Stimulated activated naive CD8-positive, alpha-beta T cell treated with anti-CD3 and anti-CD28 coated beads, Interleukin-15, amount 100 ng/mL, for 72 hours (primary cell): ENCODE data around the gene CD300E.

Experiments
- ATAC-seq: fragments of 150-1000 bp; cut with Tn5 transposase; 2 replicates; pipeline ENCODE4 v1.10.0; 2021; ENCODE audit warnings: mild to moderate bottlenecking, moderate library complexity
- DNase-seq, 2 donors: peaks; one replicate each; pipeline ENCODE4 v3.0.0; 2021 to 2022
- H3K27ac Mint-ChIP-seq, 2 donors: one replicate each; pipeline ENCODE4 v1.8.0; 2022; ENCODE audit warnings: mild to moderate bottlenecking in 2 of 2, mixed read lengths in 2 of 2, moderate library complexity in 2 of 2
- H3K27me3 Mint-ChIP-seq: one replicate; pipeline ENCODE4 v1.8.0; 2022; ENCODE audit warnings: mixed read lengths
- H3K4me1 Mint-ChIP-seq: one replicate; pipeline ENCODE4 v1.8.0; 2022; ENCODE audit warnings: mild to moderate bottlenecking, mixed read lengths
- H3K4me3 Mint-ChIP-seq, 2 donors: one replicate each; pipeline ENCODE4 v1.8.0; 2022; ENCODE audit warnings: mild to moderate bottlenecking in 2 of 2, mixed read lengths in 2 of 2, moderate library complexity in 1 of 2
- H3K9me3 Mint-ChIP-seq, 2 donors: one replicate each; pipeline ENCODE4 v1.8.0; 2022; ENCODE audit warnings: mixed read lengths in 2 of 2

The CD300E gene

GRCh38 chr17:74616696-74617095, 6.8 kb downstream of the CD300E start:
- Mint-ChIP-seq H3K4me3 (no peak overlapping the region), H3K9me3 (no peaks in the 10 kb centered on the region), H3K27ac (no peak overlapping the region), H3K4me1 (peaks cover 16% of the 10 kb centered on the region), H3K27me3 (peaks cover 51% of the 10 kb centered on the region)
- DNase-seq (no peak), ATAC-seq (no peak)

GRCh38 chr17:74612046-74612445, 11.5 kb downstream of the CD300E start:
- peaks cover 34% of the 10 kb centered on the region for H3K27me3 Mint-ChIP-seq
- H3K4me3 Mint-ChIP-seq = no peak overlapping the region
- ATAC-seq = no peak
- no peak for DNase-seq
- no peak overlapping the region for H3K27ac Mint-ChIP-seq
- peaks cover 16% of the 10 kb centered on the region for H3K4me1 Mint-ChIP-seq
- H3K9me3 Mint-ChIP-seq = no peaks in the 10 kb centered on the region

DNA sequence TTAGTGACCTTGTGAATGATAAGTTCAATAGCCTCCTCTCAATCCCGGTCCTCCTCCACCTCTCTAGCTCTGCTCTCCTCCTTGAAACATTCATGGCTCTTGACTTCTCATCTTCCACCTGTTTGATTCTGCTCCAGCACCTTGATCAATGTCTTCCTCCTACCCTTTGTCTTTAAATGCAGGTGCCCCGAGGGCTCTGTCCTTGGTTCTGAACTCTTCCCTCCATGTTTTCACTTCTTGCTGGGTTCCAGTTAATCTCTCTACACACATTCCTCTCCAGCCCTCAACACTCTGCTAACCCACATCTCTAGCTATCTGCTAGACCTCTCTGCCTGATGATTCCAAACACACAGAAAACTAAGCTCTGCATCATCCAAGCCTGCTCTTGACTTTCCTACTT, 13.4 kb downstream of the CD300E start:
- Mint-ChIP-seq H3K27ac (no peak overlapping the region), H3K4me1 (peaks cover 16% of the 10 kb centered on the region), H3K4me3 (no peak overlapping the region), H3K27me3 (peaks cover 21% of the 10 kb centered on the region), H3K9me3 (no peaks in the 10 kb centered on the region)
- ATAC-seq (no peak), DNase-seq (no peak)

DNA sequence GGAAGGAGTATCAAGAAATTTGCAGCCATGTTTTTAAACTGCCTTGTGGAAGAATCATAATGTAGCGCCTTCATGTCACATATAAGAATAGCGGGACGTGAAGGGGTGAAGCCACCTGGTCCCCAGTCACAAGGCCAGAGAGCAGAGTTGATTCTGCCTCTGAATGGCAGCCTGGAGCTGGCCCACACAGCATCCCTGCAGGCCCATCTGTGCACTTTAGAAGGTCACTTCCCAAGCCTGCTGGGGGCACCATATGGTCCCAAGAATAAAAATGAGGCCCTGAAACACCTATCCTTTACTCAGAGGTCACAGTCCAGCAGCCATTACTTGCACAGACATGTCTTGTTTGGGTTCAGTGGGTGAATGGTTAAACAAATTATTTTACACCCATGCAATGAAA, 15.0 kb downstream of the CD300E start:
- H3K9me3 Mint-ChIP-seq = no peaks in the 10 kb centered on the region

DNA sequence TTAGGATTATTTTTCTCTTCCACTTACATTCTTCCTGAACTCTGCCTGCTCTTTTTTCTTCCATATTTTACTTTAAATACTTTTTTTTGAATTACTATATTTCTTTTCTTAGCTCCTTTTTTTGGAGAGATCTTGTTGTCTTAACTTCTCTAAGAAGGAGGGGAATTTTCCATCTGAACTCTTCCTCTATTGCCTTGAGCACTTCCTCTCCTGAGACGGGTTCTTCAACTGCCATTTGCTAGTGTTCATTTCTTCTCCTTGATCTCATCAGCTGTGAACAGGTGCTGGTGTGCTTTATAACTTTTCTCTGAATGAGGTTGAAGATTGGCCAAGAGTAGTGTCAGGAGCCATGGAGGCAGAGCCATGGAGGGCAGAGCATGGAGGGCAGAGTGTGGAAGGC, 16.3 kb downstream of the CD300E start:
- H3K27ac Mint-ChIP-seq = no peak overlapping the region
- no peak for ATAC-seq
- peaks cover 15% of the 10 kb centered on the region for H3K27me3 Mint-ChIP-seq

More for the DNA sequence above, 15.0 kb downstream of the CD300E start:
- H3K4me3 Mint-ChIP-seq = no peak overlapping the region
- DNase-seq (no peak), ATAC-seq (no peak)
- H3K27me3 Mint-ChIP-seq = peaks cover 15% of the 10 kb centered on the region
- H3K4me1 Mint-ChIP-seq = peaks cover 16% of the 10 kb centered on the region
- no peak overlapping the region for H3K27ac Mint-ChIP-seq

GRCh38 chr17:74606050-74606449, 17.5 kb downstream of the CD300E start:
- Mint-ChIP-seq H3K4me1 (peaks cover 14% of the 10 kb centered on the region), H3K9me3 (no peaks in the 10 kb centered on the region), H3K4me3 (no peak overlapping the region), H3K27me3 (peaks cover 15% of the 10 kb centered on the region), H3K27ac (no peak overlapping the region)
- DNase-seq (no peak), ATAC-seq (no peak)

More for the DNA sequence above, 16.3 kb downstream of the CD300E start:
- no peaks in the 10 kb centered on the region for H3K9me3 Mint-ChIP-seq
- no peak for DNase-seq
- H3K4me3 Mint-ChIP-seq = no peak overlapping the region
- H3K4me1 Mint-ChIP-seq = peaks cover 14% of the 10 kb centered on the region

DNA sequence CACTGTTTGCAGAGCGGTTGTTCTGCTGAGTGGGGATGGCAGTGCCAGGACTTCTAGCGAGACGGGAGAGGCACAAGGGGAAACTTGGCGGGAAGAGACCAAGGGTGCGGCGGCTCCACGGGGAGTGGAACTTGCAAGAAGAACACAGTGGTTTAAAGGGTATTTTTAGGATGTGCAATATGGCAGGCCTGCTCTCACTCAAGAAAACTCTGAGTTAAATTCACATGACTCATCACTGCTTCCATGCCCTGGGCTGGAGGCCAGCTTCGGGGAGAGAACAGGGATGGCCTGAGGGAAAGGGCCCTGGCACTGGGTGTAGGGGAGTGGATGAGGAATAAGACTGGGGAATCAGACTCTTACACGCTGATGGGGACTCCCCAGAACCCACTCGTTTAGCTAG, 18.2 kb downstream of the CD300E start:
- no peak overlapping the region for H3K4me3 Mint-ChIP-seq
- no peak overlapping the region for H3K27ac Mint-ChIP-seq
- DNase-seq (no peak), ATAC-seq (no peak)
- peaks cover 18% of the 10 kb centered on the region for H3K4me1 Mint-ChIP-seq
- no peaks in the 10 kb centered on the region for H3K9me3 Mint-ChIP-seq
- H3K27me3 Mint-ChIP-seq = peaks cover 22% of the 10 kb centered on the region

- no peak overlapping the region for H3K4me3 Mint-ChIP-seq
- H3K9me3 Mint-ChIP-seq = no peaks in the 10 kb centered on the region
- H3K4me1 Mint-ChIP-seq = peaks cover 21% of the 10 kb centered on the region
- no peak for ATAC-seq
- peaks cover 25% of the 10 kb centered on the region for H3K27me3 Mint-ChIP-seq
- no peak overlapping the region for H3K27ac Mint-ChIP-seq
- no peak for DNase-seq
Measured at GRCh38 chr17:74604761-74605160, 18.8 kb downstream of the CD300E start.

DNA sequence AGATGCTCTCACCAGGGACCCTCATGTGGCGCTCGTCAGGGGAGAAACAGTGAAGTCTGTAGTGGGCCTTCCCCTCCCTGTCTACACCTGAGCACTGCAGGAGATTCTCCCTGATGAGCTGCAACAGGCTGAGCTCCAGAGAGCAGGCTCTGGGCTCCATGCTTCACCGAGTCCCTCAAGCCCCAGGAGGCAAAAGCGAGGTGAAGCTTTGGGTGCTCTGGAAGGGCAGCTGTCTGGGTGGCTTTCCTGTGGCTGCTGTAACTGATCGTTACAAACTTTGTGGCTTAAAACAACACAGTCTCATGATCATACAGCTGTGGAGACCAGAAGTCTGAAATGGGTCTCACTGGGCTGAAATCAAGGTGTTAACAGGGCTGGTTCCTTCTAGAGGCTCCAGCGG, 19.3 kb downstream of the CD300E start:
- Mint-ChIP-seq H3K27ac (no peak overlapping the region), H3K4me1 (peaks cover 27% of the 10 kb centered on the region), H3K27me3 (peaks cover 30% of the 10 kb centered on the region), H3K4me3 (no peak overlapping the region), H3K9me3 (no peaks in the 10 kb centered on the region)
- ATAC-seq (no peak), DNase-seq (no peak)

GRCh38 chr17:74603746-74604145, 19.8 kb downstream of the CD300E start:
- DNase-seq (no peak), ATAC-seq (no peak)
- no peak overlapping the region for H3K4me3 Mint-ChIP-seq
- H3K27me3 Mint-ChIP-seq = peaks cover 35% of the 10 kb centered on the region
- no peak overlapping the region for H3K27ac Mint-ChIP-seq
- peaks cover 31% of the 10 kb centered on the region for H3K4me1 Mint-ChIP-seq
- no peaks in the 10 kb centered on the region for H3K9me3 Mint-ChIP-seq

DNA sequence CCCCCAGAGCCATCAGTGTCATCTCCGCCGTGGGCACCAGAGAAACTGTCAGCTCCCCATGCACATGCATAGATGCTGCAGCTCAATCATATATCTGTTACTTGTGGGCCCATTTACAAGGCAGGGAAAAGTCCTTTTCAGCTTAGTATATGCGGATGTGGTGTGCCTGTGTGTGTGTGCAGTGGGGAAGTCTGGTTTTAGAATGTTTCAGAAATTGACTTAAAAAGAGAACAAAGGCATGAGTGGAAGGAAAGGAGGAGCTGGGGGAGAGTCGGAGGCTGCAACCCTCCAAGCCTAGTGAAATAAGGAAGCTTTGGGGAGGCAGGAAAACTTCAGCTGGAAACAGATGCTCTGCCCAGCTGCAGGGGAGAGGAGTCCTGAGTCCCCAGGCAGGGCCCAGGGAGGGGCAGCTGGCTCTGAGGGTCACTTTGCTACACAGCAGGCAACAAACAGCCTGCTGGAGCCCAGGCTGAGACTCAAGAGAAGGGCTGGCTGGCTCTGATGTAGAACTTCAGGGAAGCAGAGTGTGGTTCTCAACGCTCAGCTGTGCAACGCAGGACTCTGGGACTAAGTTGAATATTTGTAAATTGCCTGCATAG, 20.4 kb downstream of the CD300E start:
- H3K4me3 Mint-ChIP-seq = no peak overlapping the region
- peaks cover 37% of the 10 kb centered on the region for H3K4me1 Mint-ChIP-seq
- H3K9me3 Mint-ChIP-seq = no peaks in the 10 kb centered on the region
- no peak overlapping the region for H3K27ac Mint-ChIP-seq
- H3K27me3 Mint-ChIP-seq = peaks cover 39% of the 10 kb centered on the region
- no peak for DNase-seq
- peak; percentile 74 for ATAC-seq

DNA sequence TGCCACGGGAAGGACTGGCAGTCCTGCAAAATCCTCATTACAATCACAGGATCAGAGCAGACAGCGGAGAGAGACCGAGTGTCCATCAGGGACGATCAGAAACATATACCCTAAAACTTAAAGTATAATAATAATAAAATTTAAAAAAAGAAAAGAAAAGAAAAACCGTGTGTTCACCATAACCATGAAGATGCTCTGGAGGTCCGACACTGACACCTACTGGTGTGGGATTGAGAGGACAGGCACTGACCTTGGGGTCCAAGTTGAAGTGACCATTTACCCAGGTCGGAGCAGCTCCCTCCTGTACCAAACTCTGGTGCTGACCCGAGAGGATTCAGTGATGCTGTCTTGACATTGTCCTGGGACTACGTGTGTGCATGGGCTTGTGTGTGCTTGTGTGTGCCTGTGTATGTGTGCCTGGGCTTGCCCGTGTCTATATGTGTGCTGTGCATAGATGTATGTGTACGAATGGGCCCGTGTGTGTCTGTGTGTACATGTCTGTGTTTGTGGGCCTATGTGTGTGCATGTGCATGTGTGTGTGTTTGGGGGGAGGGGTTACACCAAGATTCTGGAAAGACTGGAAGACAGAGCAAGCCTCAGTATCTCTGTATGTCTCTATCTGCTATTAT, 21.5 kb downstream of the CD300E start:
- Mint-ChIP-seq H3K4me3 (no peak overlapping the region), H3K27me3 (peaks cover 28% of the 10 kb centered on the region), H3K4me1 (peaks cover 37% of the 10 kb centered on the region), H3K9me3 (no peaks in the 10 kb centered on the region), H3K27ac (no peak overlapping the region)
- ATAC-seq = peak; percentile 45
- peak; percentile 25 to 31 for DNase-seq

- Mint-ChIP-seq H3K4me3 (no peak overlapping the region), H3K27ac (peak overlapping the region in 1 of 2 donors; percentile 12), H3K4me1 (peaks cover 37% of the 10 kb centered on the region), H3K27me3 (peaks cover 24% of the 10 kb centered on the region), H3K9me3 (no peaks in the 10 kb centered on the region)
- ATAC-seq (no peak), DNase-seq (no peak)
Measured at GRCh38 chr17:74599448-74599939, 24.0 kb downstream of the CD300E start.

DNA sequence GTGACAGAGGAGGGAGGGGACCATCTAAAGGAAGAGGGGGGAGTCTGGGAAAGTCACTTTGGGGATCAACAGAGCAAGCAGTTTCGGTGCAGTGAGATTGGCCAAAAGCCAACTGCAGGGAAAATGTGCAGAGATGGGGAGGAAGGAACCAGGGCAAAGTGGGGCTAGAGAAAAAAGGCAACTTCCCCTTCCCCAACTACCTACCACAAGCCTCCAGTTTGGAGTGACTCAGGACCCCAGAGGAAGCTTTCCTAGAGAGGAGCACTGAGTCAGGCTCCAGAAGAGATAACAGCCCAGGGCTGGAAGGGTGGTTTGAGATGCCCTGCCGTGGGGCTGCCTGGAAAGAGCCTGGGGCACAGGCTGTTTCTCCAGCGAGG, 24.5 kb downstream of the CD300E start:
- peaks cover 37% of the 10 kb centered on the region for H3K4me1 Mint-ChIP-seq
- no peak for ATAC-seq

DNA sequence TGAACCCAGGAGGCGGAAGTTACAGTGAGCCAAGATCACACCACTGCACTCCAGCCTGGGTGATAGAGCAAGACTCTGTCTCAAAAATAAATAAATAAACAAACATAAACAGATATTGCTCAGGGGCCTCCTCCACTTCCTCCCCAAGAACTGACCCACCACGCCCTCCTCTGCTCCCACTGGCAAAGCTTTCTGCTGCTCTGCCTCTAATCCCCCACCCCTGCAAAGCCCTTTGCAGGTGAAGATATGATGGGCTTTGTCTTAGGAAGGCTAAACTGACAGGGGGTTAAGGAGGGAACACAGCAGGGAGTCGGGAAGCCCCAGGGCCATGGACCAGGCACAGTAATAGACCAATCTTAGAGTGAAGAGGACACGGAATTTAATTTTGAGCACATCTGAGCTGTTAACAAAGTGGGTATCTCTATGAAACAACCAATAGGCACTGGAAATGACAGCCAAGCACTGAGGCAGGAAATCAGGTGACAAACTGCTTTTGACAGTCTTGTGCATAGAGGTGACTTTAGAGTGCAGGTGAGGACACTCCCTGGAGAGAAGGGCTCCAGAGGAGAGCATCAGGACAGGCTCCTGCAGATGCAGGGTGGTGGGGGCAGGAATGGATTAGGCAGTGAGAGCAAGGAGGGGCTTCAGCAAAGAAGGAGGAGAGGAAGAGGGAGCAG, 25.1 kb downstream of the CD300E start:
- H3K4me1 Mint-ChIP-seq = peaks cover 37% of the 10 kb centered on the region
- H3K9me3 Mint-ChIP-seq = no peaks in the 10 kb centered on the region
- H3K27me3 Mint-ChIP-seq = peaks cover 24% of the 10 kb centered on the region
- no peak overlapping the region for H3K4me3 Mint-ChIP-seq
- ATAC-seq (no peak), DNase-seq (no peak)
- peak overlapping the region in 1 of 2 donors; percentile 14 for H3K27ac Mint-ChIP-seq

More for the DNA sequence above, 24.5 kb downstream of the CD300E start:
- Mint-ChIP-seq H3K27ac (no peak overlapping the region), H3K27me3 (peaks cover 24% of the 10 kb centered on the region), H3K9me3 (no peaks in the 10 kb centered on the region), H3K4me3 (no peak overlapping the region)
- DNase-seq = no peak

DNA sequence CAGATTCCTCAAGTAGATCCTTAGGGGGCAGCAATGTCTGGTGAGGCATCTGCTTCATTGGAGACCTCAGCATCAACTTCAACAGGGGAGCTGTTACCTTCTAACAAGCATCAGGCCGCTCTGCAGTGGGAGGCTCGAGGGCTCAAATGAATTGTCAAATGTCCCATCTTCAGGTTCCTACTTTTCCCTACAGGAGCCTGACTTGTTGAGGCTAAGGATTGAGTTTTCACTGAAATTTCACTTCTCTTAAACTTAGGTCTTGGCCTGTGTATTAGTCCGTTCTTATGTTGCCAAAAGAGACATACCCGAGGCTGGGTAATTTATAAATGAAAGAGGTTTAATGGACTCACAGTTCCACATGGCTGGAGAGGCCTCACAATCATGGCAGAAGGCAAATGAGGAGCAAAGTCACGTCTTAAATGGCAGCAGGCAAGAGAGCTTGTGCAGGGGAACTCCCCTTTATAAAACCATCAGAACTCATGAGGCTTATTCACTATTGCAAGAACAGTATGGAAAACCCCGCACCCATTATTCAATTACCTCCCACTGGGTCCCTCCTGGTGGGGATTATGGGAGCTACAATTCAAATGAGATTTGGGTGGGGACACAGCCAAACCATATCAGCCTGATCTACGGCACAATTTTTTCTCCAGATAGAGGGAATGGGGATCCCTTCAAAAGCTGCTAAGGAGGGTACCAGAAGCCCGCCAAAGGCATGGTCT, 26.3 kb downstream of the CD300E start:
- H3K27ac Mint-ChIP-seq = no peak overlapping the region
- no peaks in the 10 kb centered on the region for H3K9me3 Mint-ChIP-seq
- ATAC-seq (no peak), DNase-seq (no peak)
- H3K4me3 Mint-ChIP-seq = no peak overlapping the region
- peaks cover 35% of the 10 kb centered on the region for H3K4me1 Mint-ChIP-seq
- peaks cover 24% of the 10 kb centered on the region for H3K27me3 Mint-ChIP-seq
